ENCODE data around the gene DOCK4. TPM values are rescaled to one million over a fixed set of nuclear protein-coding genes. Genes with fewer than 3 reads are reported as not detected.

The DOCK4 gene
- total and polyA plus RNA-seq, 2 experiments from 2014 or later: 2.1 to 5.0 TPM

DNA sequence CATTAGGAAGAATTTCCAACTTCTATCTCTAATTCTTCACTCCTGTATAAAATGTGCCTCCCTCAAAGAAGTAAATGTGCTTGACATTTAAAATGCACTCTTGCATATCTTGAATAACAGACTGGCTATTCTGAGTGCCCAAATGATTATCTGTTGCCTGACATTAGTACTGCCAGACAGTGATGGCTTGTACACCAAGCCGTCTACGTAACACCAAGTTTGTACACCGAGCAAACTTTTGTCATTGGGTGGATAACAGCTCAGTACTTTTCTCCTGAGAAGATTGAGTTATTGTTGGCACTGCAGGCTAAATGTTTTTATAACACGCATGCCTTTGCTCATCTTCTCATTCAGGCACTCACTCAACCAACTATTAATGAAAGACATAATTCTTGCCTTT is 137.2 kb downstream of the DOCK4 start:
- H3F3A ChIP-seq (ENCODE audit: insufficient read depth): no peaks in the 10 kb centered on the region
- peaks cover 10% of the 10 kb centered on the region for H3K4me1 ChIP-seq (ENCODE audit: insufficient read depth)
- no peak overlapping the region for H3K9ac ChIP-seq
- no peak overlapping the region for H3K4me2 ChIP-seq (ENCODE audit: unreplicated experiment)
- H2AFZ ChIP-seq: no peak overlapping the region
- no peak overlapping the region for H3K27ac ChIP-seq
- H3K4me3 ChIP-seq: no peak overlapping the region
- H3K79me2 ChIP-seq (ENCODE audit: insufficient read depth): no peaks in the 10 kb centered on the region
- 42 to 48% methylated on average over 4 of the region's 4 CpGs for WGBS, 2 experiments (ENCODE audit: low coverage in 1 of 2, low lambda C conversion rate in 2 of 2, missing lambda C conversion rate in 2 of 2)
- H3K9me2 ChIP-seq (ENCODE audit: insufficient read depth): no peaks in the 10 kb centered on the region
- no peaks in the 10 kb centered on the region for H3K27me3 ChIP-seq (replicated peaks; ENCODE audit: insufficient read depth)
- TF ChIP-seq EZH2phosphoT487 (IDR thresholded peaks at IDR 0.05; ENCODE audit: insufficient read depth, low read depth) (no peak), EZH2 (IDR thresholded peaks at IDR 0.05; ENCODE audit: insufficient read depth, poor library complexity, severe bottlenecking) (no peak)
- no peaks in the 10 kb centered on the region for H3K36me3 ChIP-seq (ENCODE audit: low read depth)
- no peaks in the 10 kb centered on the region for H3K9me3 ChIP-seq (ENCODE audit: low read depth)
- in situ Hi-C loops (cut with MboI): no loop called here
- no peak for DNase-seq
- H4K20me1 ChIP-seq (ENCODE audit: insufficient read depth): no peaks in the 10 kb centered on the region

DNA sequence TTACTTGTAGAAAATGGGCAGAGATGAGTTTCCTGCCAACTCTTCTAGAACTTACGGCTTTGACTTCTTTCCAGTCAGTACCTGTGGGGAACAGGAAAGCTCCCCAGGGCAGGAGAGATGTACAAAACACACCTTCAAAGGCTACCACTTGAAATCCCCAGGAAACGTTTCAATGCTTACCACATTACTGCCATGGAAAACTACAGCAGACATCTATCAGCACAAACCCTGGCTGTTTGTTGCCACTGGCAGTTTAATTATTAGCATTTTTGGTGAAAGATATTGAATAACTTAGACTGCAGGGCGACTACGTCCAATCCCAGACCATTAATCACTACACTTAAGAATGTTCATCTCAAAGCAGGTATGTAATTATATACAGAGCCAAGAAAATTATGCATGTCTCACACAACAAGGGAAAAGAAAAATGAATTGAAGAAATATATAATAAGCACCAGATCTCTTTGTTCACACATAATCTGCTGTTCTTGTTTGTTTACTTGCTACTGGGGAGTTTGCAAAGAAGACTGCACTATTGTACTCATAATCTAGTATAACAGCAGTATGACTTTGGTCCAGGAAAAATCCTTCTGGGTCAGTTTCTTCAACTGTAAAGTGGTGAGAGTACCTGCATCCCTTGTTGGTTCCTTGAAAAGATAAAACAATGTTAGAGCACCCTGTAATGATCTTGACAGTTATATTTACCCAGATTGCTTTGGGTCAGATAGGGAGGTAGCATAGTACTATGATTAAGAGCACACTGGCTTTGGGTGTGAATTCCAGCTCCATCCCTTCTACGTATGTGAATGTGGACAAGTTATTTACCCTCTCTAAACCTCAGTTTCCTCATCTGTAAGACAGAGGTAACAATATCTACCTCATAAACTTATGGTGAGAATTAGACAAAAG is 138.3 kb downstream of the DOCK4 start:
- Histone ChIP-seq H3K4me2 (ENCODE audit: unreplicated experiment) (no peak overlapping the region), H3K9ac (no peak overlapping the region), H3K36me3 (ENCODE audit: low read depth) (no peaks in the 10 kb centered on the region), H3K9me3 (ENCODE audit: low read depth) (no peaks in the 10 kb centered on the region), H4K20me1 (ENCODE audit: insufficient read depth) (no peaks in the 10 kb centered on the region), H3K9me2 (ENCODE audit: insufficient read depth) (no peaks in the 10 kb centered on the region), H3K27me3 (replicated peaks; ENCODE audit: insufficient read depth) (no peaks in the 10 kb centered on the region), H3K27ac (no peak overlapping the region), H3K79me2 (ENCODE audit: insufficient read depth) (no peaks in the 10 kb centered on the region), H2AFZ (no peak overlapping the region), H3K4me1 (ENCODE audit: insufficient read depth) (peaks cover 10% of the 10 kb centered on the region), H3K4me3 (no peak overlapping the region), H3F3A (ENCODE audit: insufficient read depth) (no peaks in the 10 kb centered on the region)
- WGBS, 2 experiments (ENCODE audit: low coverage in 1 of 2, low lambda C conversion rate in 2 of 2, missing lambda C conversion rate in 2 of 2): 67 to 68% methylated on average over 5 of the region's 5 CpGs
- in situ Hi-C loops (cut with MboI): no loop called here
- DNase-seq: no peak
- no peak for TF ChIP-seq EZH2phosphoT487 (IDR thresholded peaks at IDR 0.05; ENCODE audit: insufficient read depth, low read depth)

DNA sequence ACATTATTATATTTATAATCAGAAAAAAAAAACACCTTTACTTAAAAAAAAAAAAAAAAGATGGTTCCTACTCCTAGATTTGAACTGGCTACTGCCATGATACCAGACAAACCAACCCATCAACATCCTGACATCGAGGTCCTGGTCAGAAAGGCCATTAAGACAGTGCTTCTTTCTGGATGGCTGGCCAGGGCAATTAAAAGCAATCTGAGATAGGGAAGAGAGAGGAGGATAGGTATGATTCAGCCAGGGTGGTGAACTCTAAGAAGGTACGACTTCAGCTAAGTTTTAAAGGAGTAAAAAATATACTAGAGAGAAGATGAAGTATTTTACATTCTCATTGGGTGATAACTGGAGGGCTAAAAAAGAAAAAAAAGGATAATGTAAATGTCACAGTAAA is 139.0 kb downstream of the DOCK4 start:
- no peaks in the 10 kb centered on the region for H4K20me1 ChIP-seq (ENCODE audit: insufficient read depth)
- H2AFZ ChIP-seq: no peak overlapping the region
- no peak overlapping the region for H3K4me2 ChIP-seq (ENCODE audit: unreplicated experiment)
- H3K9ac ChIP-seq: no peak overlapping the region
- H3K9me2 ChIP-seq (ENCODE audit: insufficient read depth): no peaks in the 10 kb centered on the region
- no peak overlapping the region for H3K27ac ChIP-seq
- H3K9me3 ChIP-seq (ENCODE audit: low read depth): no peaks in the 10 kb centered on the region
- DNase-seq: no peak
- no peaks in the 10 kb centered on the region for H3F3A ChIP-seq (ENCODE audit: insufficient read depth)
- no peak for TF ChIP-seq EZH2 (IDR thresholded peaks at IDR 0.05; ENCODE audit: insufficient read depth, poor library complexity, severe bottlenecking)
- TF ChIP-seq EZH2phosphoT487 (IDR thresholded peaks at IDR 0.05; ENCODE audit: insufficient read depth, low read depth): no peak
- 88 to 94% methylated on average over 2 of the region's 2 CpGs for WGBS, 2 experiments (ENCODE audit: low coverage in 1 of 2, low lambda C conversion rate in 2 of 2, missing lambda C conversion rate in 2 of 2)
- no peaks in the 10 kb centered on the region for H3K36me3 ChIP-seq (ENCODE audit: low read depth)
- H3K27me3 ChIP-seq (replicated peaks; ENCODE audit: insufficient read depth): no peaks in the 10 kb centered on the region
- H3K79me2 ChIP-seq (ENCODE audit: insufficient read depth): no peaks in the 10 kb centered on the region
- in situ Hi-C loops (cut with MboI): no loop called here
- no peak overlapping the region for H3K4me3 ChIP-seq
- peaks cover 8% of the 10 kb centered on the region for H3K4me1 ChIP-seq (ENCODE audit: insufficient read depth)

DNA sequence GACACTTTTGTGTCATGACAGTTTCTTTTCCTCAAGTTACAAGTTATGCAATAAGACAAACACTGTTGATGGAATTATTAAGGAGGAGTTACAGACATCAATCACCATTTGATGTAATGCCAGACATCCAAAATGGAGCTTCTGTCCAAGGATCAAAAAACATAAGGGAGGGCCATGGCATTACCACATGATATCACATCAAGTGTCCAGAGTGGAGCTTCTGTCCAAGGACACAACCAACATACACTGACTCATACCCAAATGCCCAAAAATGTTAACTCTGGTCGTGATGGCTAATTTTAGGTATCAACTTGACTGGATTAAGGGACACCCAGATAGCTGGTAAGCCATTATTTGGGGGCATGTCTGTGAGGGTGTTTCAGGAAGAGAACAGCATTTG is 140.4 kb downstream of the DOCK4 start:
- Histone ChIP-seq H3K9ac (no peak overlapping the region), H3K9me3 (ENCODE audit: low read depth) (no peaks in the 10 kb centered on the region), H2AFZ (no peak overlapping the region), H3K4me2 (ENCODE audit: unreplicated experiment) (no peak overlapping the region), H4K20me1 (ENCODE audit: insufficient read depth) (no peaks in the 10 kb centered on the region), H3F3A (ENCODE audit: insufficient read depth) (no peaks in the 10 kb centered on the region), H3K9me2 (ENCODE audit: insufficient read depth) (no peaks in the 10 kb centered on the region), H3K4me3 (no peak overlapping the region), H3K79me2 (ENCODE audit: insufficient read depth) (no peaks in the 10 kb centered on the region), H3K27me3 (replicated peaks; ENCODE audit: insufficient read depth) (no peaks in the 10 kb centered on the region), H3K27ac (no peak overlapping the region), H3K36me3 (ENCODE audit: low read depth) (no peaks in the 10 kb centered on the region), H3K4me1 (ENCODE audit: insufficient read depth) (no peaks in the 10 kb centered on the region; the same call in 1 of the 2 replicates)
- no peak for DNase-seq
- TF ChIP-seq EZH2 (IDR thresholded peaks at IDR 0.05; ENCODE audit: insufficient read depth, poor library complexity, severe bottlenecking) (no peak), EZH2phosphoT487 (IDR thresholded peaks at IDR 0.05; ENCODE audit: insufficient read depth, low read depth) (no peak)
- in situ Hi-C loops (cut with MboI): no loop called here
- WGBS, 2 experiments (ENCODE audit: low coverage in 1 of 2, low lambda C conversion rate in 2 of 2, missing lambda C conversion rate in 2 of 2): 7 to 11% methylated on average over 1 of the region's 1 CpG
